Suprapubic skin (tissue), 4 donors: ENCODE measurements around the gene CAMTA1. TPM values are rescaled to one million over a fixed set of nuclear protein-coding genes. Genes with fewer than 3 reads are reported as not detected.

Experiments
- DNase-seq, 2 donors: peaks; one replicate each; pipeline ENCODE4 v3.0.0-alpha.2; 2019; ENCODE audit warnings: low spot score in 2 of 2
- H3K27ac ChIP-seq: fragments of 200-600 bp; sonication (generic); one replicate; pipeline ENCODE4 v1.5.1; 2019
- H3K27me3 ChIP-seq: fragments of 200-600 bp; sonication (generic); one replicate; pipeline ENCODE4 v1.5.1; 2019
- H3K36me3 ChIP-seq: fragments of 200-600 bp; sonication (generic); one replicate; pipeline ENCODE4 v1.5.1; 2019
- H3K4me1 ChIP-seq: fragments of 200-600 bp; sonication (generic); one replicate; pipeline ENCODE4 v1.5.1; 2019
- H3K4me3 ChIP-seq: fragments of 200-600 bp; sonication (generic); one replicate; pipeline ENCODE4 v1.5.1; 2019; ENCODE audit warnings: mild to moderate bottlenecking
- H3K9me3 ChIP-seq: fragments of 200-600 bp; sonication (generic); one replicate; pipeline ENCODE4 v1.5.1; 2019
- CTCF ChIP-seq, 2 donors: fragments of 200-600 bp in 1 of 2; fragments of 450-650 bp in 1 of 2; sonication (generic) in 1 of 2; IDR thresholded peaks; one replicate each; pipeline ENCODE4 v1.5.1; 2016 to 2019; ENCODE audit warnings: antibody characterized with exemption in 2 of 2, mild to moderate bottlenecking in 1 of 2, moderate library complexity in 1 of 2
- EP300 ChIP-seq: sonication (generic); formaldehyde crosslinking; IDR thresholded peaks from one replicate; pipeline ENCODE4 v1.6.1; 2017; ENCODE audit warnings: antibody characterized with exemption
- POLR2A ChIP-seq, 2 donors: fragments of 450-650 bp; IDR thresholded peaks; one replicate each; pipeline ENCODE4 v1.6.1; 2017; ENCODE audit warnings: antibody characterized with exemption in 2 of 2, mild to moderate bottlenecking in 2 of 2, moderate library complexity in 2 of 2
- POLR2AphosphoS5 ChIP-seq, 3 donors: sonication (generic); formaldehyde crosslinking; IDR thresholded peaks; one replicate each; pipeline ENCODE4 v1.6.1; 2017; ENCODE audit warnings: antibody characterized with exemption in 3 of 3
- WGBS: methylation state at CpG from one replicate; pipeline ENCODE4 v1.1.5; 2018; 5-methylcytosine and 5-hydroxymethylcytosine counted together
- total RNA-seq, 4 donors: library from RNA; depleted of rRNA; stranded (reverse); fragments of >200 nt; gene quantifications; one replicate each; pipeline ENCODE4 v1.1.0, GENCODE V29; 2016

The CAMTA1 gene
- total RNA-seq, 4 donors from 2014 or later: 40.4 to 54.1 (median 46.6) TPM

- Histone ChIP-seq H3K4me1 (peaks cover 2% of the 10 kb centered on the region), H3K36me3 (no peaks in the 10 kb centered on the region), H3K27me3 (no peaks in the 10 kb centered on the region), H3K27ac (no peak overlapping the region), H3K4me3 (no peak overlapping the region), H3K9me3 (no peaks in the 10 kb centered on the region)
- no peak for DNase-seq
- TF ChIP-seq CTCF (IDR thresholded peaks at IDR 0.05): no peak
- no peak for TF ChIP-seq POLR2A (IDR thresholded peaks at IDR 0.05)
- TF ChIP-seq POLR2AphosphoS5 (IDR thresholded peaks at IDR 0.05): no peak
- TF ChIP-seq EP300: no peak
- 72% methylated on average over 2 of the region's 2 CpGs for whole genome bisulfite sequencing
These were observed 116.9 kb downstream of the CAMTA1 start for GRCh38 chr1:6902153-6902552.

- Histone ChIP-seq H3K9me3 (no peaks in the 10 kb centered on the region), H3K4me1 (peaks cover 2% of the 10 kb centered on the region), H3K27me3 (no peaks in the 10 kb centered on the region), H3K27ac (no peak overlapping the region), H3K36me3 (no peaks in the 10 kb centered on the region), H3K4me3 (no peak overlapping the region)
- 58% methylated on average over 17 of the region's 17 CpGs for WGBS
- no peak for DNase-seq
- no peak for TF ChIP-seq POLR2AphosphoS5 (IDR thresholded peaks at IDR 0.05)
- no peak for TF ChIP-seq EP300
- TF ChIP-seq POLR2A (IDR thresholded peaks at IDR 0.05): no peak
- no peak for TF ChIP-seq CTCF (IDR thresholded peaks at IDR 0.05)
These were observed 119.4 kb downstream of the CAMTA1 start for GRCh38 chr1:6904476-6905170.

- Histone ChIP-seq H3K4me3 (no peak overlapping the region), H3K36me3 (no peaks in the 10 kb centered on the region), H3K27ac (no peak overlapping the region), H3K27me3 (no peaks in the 10 kb centered on the region), H3K4me1 (peaks cover 2% of the 10 kb centered on the region), H3K9me3 (no peaks in the 10 kb centered on the region)
- DNase-seq: no peak
- TF ChIP-seq CTCF (IDR thresholded peaks at IDR 0.05) (no peak), POLR2AphosphoS5 (IDR thresholded peaks at IDR 0.05) (no peak), EP300 (no peak), POLR2A (IDR thresholded peaks at IDR 0.05) (no peak)
- 89% methylated on average over 8 of the region's 8 CpGs for WGBS
These were observed 120.1 kb downstream of the CAMTA1 start for GRCh38 chr1:6905331-6905730.

- Histone ChIP-seq H3K9me3 (no peaks in the 10 kb centered on the region), H3K36me3 (no peaks in the 10 kb centered on the region), H3K4me1 (peaks cover 2% of the 10 kb centered on the region), H3K4me3 (no peak overlapping the region), H3K27ac (no peak overlapping the region), H3K27me3 (no peaks in the 10 kb centered on the region)
- 59% methylated on average over 7 of the region's 7 CpGs for WGBS
- no peak for TF ChIP-seq CTCF (IDR thresholded peaks at IDR 0.05)
- TF ChIP-seq POLR2A (IDR thresholded peaks at IDR 0.05): no peak
- no peak for TF ChIP-seq EP300
- no peak for TF ChIP-seq POLR2AphosphoS5 (IDR thresholded peaks at IDR 0.05)
- DNase-seq: no peak
These were observed 120.5 kb downstream of the CAMTA1 start for GRCh38 chr1:6905790-6906189.

GRCh38 chr1:6906783-6907182 lies 121.5 kb downstream of the CAMTA1 start:
- 43% methylated on average over 7 of the region's 7 CpGs for WGBS
- Histone ChIP-seq H3K4me3 (no peak overlapping the region), H3K36me3 (no peaks in the 10 kb centered on the region), H3K27ac (no peak overlapping the region), H3K4me1 (peaks cover 2% of the 10 kb centered on the region), H3K9me3 (no peaks in the 10 kb centered on the region), H3K27me3 (no peaks in the 10 kb centered on the region)
- TF ChIP-seq POLR2A (IDR thresholded peaks at IDR 0.05) (no peak), EP300 (no peak), CTCF (IDR thresholded peaks at IDR 0.05) (no peak), POLR2AphosphoS5 (IDR thresholded peaks at IDR 0.05) (no peak)
- no peak for DNase-seq
